Epidermal melanocyte (primary cell): ENCODE results near the gene TUBG1.
"Not testable (repeated sequence)": the region's sequence is repeated elsewhere in the genome, so short reads cannot be mapped to it uniquely, and the experiment has no call there.

Experiments used
- DNase-seq: peaks from one replicate; pipeline ENCODE4 v3.0.0; 2011; ENCODE audit warnings: low spot score; ENCODE audit not compliant: insufficient read length

Gene TUBG1

DNA sequence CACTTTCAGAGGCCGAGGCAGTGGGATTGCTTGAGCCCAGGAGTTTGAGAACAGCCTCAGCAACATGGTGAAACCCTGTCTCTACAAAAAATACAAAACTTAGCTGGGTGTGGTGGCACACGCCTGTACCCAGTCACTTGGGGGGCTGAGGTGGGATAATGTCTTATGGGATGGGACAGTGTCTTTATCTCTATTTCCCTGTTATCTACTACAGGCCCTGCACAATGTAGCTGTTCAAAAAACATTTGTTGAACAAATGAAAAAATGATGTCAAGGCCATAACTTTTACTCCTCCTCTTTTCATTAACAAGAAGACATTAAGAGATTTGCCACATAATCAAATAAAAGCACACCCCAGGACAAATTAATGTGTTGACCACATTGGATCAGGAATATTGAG, 13.8 kb downstream of the TUBG1 start:
- no peak for DNase-seq

DNA sequence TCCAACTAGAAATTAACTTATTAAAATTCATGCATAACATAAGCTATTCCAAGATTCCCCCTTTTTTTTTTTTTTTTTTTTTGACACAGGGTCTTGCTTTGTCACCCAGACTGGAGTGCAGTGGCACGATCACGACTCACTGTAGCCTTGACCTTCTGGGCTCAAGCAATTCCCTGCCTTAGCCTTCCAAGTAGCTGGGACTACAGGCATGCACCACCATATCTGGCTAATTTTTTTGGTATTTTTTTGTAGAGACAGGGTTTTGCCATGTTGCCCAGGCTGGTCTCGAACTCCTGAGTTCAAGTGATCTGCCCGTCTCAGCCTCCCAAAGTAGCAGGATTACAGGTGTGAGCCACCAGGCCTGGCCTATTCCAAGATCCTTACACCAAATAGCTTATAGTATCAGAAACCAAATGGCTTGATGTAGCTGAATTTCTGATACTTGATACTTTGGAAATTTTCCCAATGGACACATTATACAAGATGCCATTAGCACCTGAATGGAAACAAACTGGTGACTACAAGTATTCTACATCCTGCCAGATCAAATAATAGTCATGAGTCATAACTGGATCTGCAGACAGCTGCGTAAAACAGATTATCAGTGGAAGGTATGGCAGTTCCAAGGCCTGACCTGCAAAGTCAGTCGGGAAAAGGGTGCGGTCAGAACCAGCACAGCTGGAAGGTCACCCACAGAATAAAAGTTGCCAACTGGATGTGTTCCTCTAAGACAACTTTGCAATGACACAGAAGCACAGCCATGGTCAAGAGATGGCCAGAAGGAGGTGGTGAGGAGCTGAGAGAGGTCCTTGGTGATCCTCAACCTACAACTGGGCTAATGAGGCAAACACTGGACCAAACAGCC, 14.5 kb downstream of the TUBG1 start:
- no peak for DNase-seq

GRCh38 chr17:42627032-42627764, 17.7 kb downstream of the TUBG1 start:
- not testable (repeated sequence) for DNase-seq

- DNase-seq = no peak
These were observed 20.0 kb downstream of the TUBG1 start for GRCh38 chr17:42629411-42630009.

GRCh38 chr17:42632949-42633444, 23.5 kb downstream of the TUBG1 start:
- no peak for DNase-seq

DNA sequence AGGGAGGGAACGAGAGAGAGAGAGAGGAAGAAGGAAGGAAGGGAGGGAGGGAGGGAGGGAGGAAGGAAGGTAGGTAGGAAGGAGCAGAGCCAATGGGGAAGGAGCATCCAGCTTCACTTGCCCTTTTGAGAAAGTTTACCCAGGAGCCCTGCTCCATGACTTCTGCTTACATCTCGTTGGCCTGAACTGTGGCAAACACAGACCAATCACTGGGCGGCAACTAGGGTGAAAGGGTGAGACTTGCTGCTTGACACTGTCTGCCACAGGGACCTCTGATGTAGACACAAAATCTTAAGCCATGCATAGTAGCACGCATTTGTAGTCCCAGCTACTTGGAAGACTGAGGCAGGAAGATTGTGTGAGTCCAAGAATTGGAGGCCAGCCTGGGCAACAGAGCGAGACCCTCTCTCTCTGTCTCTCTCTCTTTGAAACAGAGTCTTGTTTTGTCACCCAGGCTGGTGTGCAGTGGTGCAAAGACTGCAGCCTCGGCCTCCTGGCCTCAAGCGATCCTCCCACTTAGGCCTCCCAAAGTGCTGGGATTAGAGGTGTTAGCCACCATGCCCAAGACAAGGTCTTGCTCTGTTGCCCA, 30.1 kb downstream of the TUBG1 start:
- no peak for DNase-seq

DNA sequence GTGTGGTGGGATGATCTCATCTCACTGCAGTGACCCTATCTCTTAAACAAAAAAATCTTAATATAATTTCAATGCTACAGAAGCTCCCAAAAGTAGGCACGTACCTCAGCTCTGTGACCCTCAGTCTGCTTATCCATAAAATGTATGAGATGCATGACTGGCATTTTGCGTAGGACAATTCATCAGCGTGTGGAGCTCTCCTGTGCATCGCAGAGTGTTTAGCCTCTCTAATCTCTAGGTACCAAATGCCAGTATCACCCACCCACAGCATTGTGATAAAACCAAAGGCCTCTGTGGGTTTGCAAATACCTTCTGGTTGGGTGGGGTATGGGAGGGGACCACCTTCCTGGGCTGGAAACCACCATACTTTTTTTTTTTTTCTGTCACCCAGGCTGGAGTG, 30.6 kb downstream of the TUBG1 start:
- DNase-seq = no peak

- DNase-seq = no peak
These were observed 32.9 kb downstream of the TUBG1 start for GRCh38 chr17:42642336-42642735.

DNA sequence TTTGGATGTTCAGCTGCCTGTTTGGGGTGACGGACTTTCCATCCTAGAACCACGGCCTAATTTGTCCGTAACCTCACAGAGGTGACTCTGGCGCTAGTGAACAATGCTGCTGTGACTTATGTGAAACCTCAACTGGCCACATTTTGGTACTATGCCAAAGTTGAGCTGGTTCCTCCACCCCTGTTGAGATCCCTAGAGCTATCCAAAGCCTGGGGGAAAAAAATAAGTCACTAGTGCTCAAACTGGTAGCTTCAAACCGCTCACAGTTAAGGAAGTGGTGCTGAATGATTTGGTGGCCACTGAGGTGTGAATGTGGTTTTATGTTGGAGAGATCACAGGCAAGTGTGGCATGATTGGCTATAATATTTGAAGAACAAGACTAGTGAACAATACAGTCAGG, 38.3 kb downstream of the TUBG1 start:
- DNase-seq = no peak

- DNase-seq = no peak
These were observed 41.9 kb downstream of the TUBG1 start for GRCh38 chr17:42651392-42651791.

- peak; percentile 57 for DNase-seq
These were observed 44.0 kb downstream of the TUBG1 start for GRCh38 chr17:42653179-42654124.

DNA sequence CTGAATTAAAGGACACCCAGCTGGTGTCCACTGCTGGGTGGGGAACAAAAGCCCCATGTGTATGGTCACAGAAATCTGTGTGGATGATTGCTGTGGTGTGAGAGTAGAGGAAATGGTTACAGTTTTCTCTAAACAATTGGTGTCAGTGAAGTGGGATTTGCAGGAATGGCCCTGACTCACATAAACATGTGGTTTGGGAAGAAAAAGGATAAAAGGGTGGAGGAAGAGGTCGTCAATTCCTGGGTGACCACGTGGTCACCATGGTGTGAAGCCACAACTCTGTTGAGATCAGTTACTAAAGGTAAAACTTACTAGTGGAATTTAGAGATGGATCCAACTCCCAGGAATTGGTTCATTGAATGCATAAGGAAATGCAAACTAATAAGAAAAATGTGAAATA, 46.0 kb downstream of the TUBG1 start:
- no peak for DNase-seq

DNA sequence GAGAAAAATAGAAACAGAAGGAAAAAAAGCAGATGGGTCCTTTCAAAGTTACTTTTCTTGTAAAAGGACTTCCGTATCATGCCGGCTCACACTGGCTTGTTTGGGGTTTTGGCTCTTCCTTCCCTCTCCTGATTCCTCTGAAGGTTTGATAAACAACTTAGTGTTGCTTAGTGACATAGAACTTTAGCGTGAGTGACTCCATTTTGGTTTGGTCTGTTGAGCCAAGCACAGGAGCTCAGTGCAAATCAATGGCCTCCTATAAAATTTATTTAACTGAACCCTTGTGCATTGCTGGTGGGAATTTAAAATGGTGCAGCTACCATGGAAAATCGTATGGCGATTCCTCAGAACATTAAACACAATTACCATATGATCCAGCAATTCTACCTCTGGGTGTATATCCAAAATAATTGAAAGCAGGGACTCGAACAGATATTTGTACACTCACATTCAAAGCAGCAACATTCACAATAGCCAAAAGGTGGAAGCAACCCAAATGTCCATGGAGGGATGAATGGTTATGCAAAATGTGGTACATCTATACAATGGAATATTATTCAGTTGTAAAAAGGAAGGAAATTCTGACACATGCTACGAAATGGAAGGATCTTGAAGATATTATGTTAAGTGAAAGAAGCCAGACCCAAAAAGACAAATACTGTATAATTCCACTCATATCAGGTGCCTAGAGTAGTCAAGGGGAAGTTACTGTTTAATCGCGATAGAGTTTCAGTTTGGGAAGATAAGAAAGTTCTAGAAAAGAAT, 48.5 kb downstream of the TUBG1 start:
- no peak for DNase-seq

DNA sequence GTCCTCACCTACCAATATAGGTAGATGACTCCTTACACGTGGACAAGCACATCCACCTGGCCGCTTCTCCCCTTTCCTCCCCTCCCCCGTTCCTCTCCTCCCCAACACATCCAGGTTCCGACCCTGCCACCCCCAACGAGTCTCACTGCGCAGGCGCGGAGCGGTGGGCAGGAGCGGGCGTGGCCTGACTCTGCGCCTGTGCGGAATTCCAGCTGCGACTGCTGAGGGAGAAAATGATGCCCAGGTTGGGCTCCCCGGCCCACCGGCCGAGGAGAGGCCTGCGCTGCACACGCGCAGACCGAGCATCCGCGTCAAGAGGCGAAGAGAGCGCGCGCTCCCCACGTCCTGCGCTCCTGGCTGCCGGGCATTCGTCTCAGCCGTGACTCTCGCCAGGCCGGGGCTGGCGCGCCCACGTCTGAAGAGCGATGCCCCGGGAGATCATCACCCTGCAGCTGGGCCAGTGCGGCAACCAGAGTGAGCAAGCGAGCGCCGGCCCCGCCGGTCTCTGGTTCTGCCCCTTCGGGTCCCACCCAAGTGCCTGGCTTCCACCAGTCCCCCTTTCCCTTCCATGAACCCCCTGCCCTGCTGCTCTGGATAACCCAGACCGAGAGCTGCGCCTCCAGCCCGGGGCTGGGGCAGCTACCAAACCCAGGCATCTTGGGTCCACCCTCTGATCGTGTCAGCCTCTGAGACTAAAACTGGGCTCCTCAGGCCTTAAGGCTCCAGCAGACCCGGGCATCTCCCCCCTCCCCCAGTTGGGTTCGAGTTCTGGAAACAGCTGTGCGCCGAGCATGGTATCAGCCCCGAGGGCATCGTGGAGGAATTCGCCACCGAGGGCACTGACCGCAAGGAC, 49.8 kb downstream of the TUBG1 start, which contains the start of gene TUBG2:
TSS of gene TUBG2 (plus strand) at position 206 of the 853 bp plus-strand sequence. CDS start at position 426, 220 bp downstream.
- DNase-seq = peak; percentile 96

DNA sequence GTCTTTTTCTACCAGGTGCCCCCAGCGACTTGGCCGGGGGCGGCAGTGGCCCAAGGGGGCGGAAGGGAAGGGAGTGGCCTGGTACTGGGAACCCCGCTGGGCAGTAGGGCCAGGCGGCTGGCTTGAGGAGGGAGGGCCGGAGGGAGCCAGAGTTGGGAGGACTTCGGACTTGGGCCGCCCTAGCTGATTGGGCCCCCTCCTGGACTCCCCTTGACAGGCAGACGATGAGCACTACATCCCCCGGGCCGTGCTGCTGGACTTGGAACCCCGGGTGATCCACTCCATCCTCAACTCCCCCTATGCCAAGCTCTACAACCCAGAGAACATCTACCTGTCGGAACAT, 50.4 kb downstream of the TUBG1 start:
- DNase-seq = not testable (repeated sequence)

DNA sequence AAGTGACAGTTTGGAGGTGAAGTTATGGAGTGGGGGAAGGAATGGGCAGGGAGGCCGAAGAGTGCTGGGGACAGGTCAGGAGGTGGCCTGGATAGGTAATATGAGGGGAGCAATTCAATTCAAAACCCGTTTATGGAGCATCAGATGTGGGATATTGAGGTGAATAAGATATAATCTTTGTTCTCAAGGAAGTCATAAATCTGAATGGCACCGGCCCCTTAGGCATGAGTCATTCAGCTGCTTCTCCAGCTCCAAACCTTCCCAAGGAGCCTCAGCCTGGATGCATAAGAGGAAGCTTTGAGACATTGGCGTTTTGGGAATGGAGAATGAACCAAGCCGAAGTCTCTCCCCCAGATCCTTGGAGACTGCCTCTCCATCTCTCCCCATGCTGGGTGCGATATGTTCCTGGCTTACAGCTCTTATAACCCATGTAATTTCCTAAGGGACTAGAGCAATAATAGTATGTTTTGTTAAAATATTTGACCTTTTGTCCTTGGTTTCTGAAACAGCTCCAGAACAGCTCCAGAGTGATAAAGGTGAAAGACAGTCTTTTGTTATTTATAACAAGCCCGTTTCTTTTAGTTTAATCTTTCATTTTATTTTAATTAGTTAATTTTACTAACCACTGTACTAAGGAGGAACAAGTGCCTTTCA, 51.3 kb downstream of the TUBG1 start:
- DNase-seq = peak; percentile 41
